Uterus (tissue), 4 donors: ENCODE results near the gene CBFA2T3. TPM values are rescaled to one million over a fixed set of nuclear protein-coding genes. Genes with fewer than 3 reads are reported as not detected.
A peak's percentile ranks its signal among the peaks of the same experiment; 100 is the strongest.

Experiments used
- DNase-seq, 2 donors: peaks; one replicate each; pipeline ENCODE4 v3.0.0-alpha.2; 2019 to 2020
- H3K27ac ChIP-seq, 2 donors: fragments of 200-600 bp; sonication (generic); 1 replicate in 1 of 2; 2 replicates in 1 of 2; pipeline ENCODE4 v1.5.1; 2016 to 2018
- H3K27me3 ChIP-seq, 2 donors: fragments of 200-600 bp; sonication (generic); one replicate each; pipeline ENCODE4 v1.5.1; 2018 to 2019; ENCODE audit warnings: control low read depth in 1 of 2
- H3K36me3 ChIP-seq, 2 donors: fragments of 200-600 bp; sonication (generic); one replicate each; pipeline ENCODE4 v1.5.1; 2019; ENCODE audit warnings: control low read depth in 1 of 2
- H3K4me1 ChIP-seq, 2 donors: fragments of 200-600 bp; sonication (generic); one replicate each; pipeline ENCODE4 v1.5.1; 2018 to 2019; ENCODE audit warnings: control low read depth in 1 of 2
- H3K4me3 ChIP-seq, 2 donors: fragments of 200-600 bp; sonication (generic); 1 replicate in 1 of 2; 2 replicates in 1 of 2; pipeline ENCODE4 v1.5.1; 2018 to 2019; ENCODE audit warnings: mild to moderate bottlenecking in 1 of 2
- H3K9me3 ChIP-seq, 2 donors: fragments of 200-600 bp; sonication (generic); one replicate each; pipeline ENCODE4 v1.5.1; 2019; ENCODE audit warnings: control low read depth in 1 of 2
- POLR2A ChIP-seq, 2 donors: fragments of 450-650 bp; IDR thresholded peaks; one replicate each; pipeline ENCODE4 v1.6.1; 2016; ENCODE audit warnings: antibody characterized with exemption in 2 of 2, mild to moderate bottlenecking in 1 of 2, moderate library complexity in 1 of 2
- intact Hi-C: fragments of 100-400 bp; cut with DNase I; formaldehyde crosslinking; loops from one replicate; pipeline ENCODE4 v1.15.1; 2023; ENCODE audit warnings: low total_unique reads
- total RNA-seq, 4 donors: library from RNA; depleted of rRNA in 3 of 4; stranded (reverse); fragments of >200 nt in 3 of 4; gene quantifications; one replicate each; pipeline versions ENCODE4 v1.1.0 to v1.2.4, GENCODE V29; 2014 to 2023
- TF ChIP-seq, protein P1 (sequence below), 4 experiments: fragments of 200-600 bp in 2 of 4; fragments of 450-650 bp in 2 of 4; sonication (generic) in 2 of 4; IDR thresholded peaks; one replicate each; pipeline ENCODE4 v1.5.1; 2016 to 2019; ENCODE audit warnings: antibody characterized with exemption in 4 of 4, mild to moderate bottlenecking in 2 of 4, moderate library complexity in 1 of 4
- donor health status: DM: yes; HTN: yes; CAD: no.

The CBFA2T3 gene
- total RNA-seq, 4 donors from 2014 or later, result under 0.01 to 12.1 (median 3.1) TPM

- no peak overlapping the region for H3K4me3 ChIP-seq
- intact Hi-C loops, result no loop called here
Measured at GRCh38 chr16:88936556-88937205, 40.3 kb downstream of the CBFA2T3 start.

GRCh38 chr16:88936008-88936555 lies 40.9 kb downstream of the CBFA2T3 start:
- peak overlapping the region; percentile 62 to 63 for H3K27ac ChIP-seq
- no peaks in the 10 kb centered on the region for H3K27me3 ChIP-seq
- H3K36me3 ChIP-seq, result no peaks in the 10 kb centered on the region
- H3K9me3 ChIP-seq, result no peaks in the 10 kb centered on the region
- DNase-seq, result no peak
- no peaks in the 10 kb centered on the region for H3K4me1 ChIP-seq
- TF ChIP-seq POLR2A (IDR thresholded peaks at IDR 0.05), result no peak
- TF ChIP-seq, protein P1, sequence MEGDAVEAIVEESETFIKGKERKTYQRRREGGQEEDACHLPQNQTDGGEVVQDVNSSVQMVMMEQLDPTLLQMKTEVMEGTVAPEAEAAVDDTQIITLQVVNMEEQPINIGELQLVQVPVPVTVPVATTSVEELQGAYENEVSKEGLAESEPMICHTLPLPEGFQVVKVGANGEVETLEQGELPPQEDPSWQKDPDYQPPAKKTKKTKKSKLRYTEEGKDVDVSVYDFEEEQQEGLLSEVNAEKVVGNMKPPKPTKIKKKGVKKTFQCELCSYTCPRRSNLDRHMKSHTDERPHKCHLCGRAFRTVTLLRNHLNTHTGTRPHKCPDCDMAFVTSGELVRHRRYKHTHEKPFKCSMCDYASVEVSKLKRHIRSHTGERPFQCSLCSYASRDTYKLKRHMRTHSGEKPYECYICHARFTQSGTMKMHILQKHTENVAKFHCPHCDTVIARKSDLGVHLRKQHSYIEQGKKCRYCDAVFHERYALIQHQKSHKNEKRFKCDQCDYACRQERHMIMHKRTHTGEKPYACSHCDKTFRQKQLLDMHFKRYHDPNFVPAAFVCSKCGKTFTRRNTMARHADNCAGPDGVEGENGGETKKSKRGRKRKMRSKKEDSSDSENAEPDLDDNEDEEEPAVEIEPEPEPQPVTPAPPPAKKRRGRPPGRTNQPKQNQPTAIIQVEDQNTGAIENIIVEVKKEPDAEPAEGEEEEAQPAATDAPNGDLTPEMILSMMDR (IDR thresholded peaks at IDR 0.05), result no peak
- intact Hi-C loops, result no loop called here
- no peak overlapping the region for H3K4me3 ChIP-seq

More at GRCh38 chr16:88936556-88937205, 40.3 kb downstream of the CBFA2T3 start:
- H3K4me1 ChIP-seq, result peaks cover 0 to 4% of the 10 kb centered on the region in 2 donors
- no peaks in the 10 kb centered on the region for H3K36me3 ChIP-seq
- peak overlapping the region; percentile 62 to 63 for H3K27ac ChIP-seq
- no peak for DNase-seq
- no peaks in the 10 kb centered on the region for H3K9me3 ChIP-seq
- TF ChIP-seq, protein P1 (IDR thresholded peaks at IDR 0.05), result no peak
- TF ChIP-seq POLR2A (IDR thresholded peaks at IDR 0.05), result no peak
- H3K27me3 ChIP-seq, result no peaks in the 10 kb centered on the region

DNA sequence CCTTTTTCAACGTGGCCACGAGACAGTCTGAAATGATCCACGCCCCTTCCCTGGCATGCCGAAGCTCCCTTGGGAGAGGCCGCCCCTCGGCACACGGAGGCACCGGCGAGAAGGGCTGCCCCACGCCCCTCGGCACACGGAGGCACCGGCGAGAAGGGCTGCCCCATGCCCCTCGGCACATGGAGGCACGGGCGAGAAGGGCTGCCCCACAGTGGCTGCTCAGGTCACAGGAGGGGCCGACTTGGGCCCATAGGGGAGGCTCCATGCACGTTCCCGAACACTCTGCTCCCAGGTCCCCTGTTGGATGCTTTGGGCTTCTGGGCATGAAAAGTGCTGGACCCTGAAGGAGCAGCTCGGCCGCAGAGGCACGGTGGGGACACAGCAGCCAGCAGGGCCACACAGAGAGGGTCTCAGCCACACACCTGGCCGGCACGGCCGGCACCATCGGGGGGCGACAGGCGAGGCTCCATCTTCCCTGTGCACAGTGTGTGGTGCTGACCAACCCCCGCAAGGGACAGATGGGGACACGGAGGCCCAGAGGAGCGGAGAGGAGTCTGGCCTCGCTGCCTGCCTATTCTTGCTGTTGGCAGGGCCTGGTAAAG lies 42.8 kb downstream of the CBFA2T3 start:
- Histone ChIP-seq H3K27ac (no peak overlapping the region), H3K27me3 (no peaks in the 10 kb centered on the region), H3K4me1 (no peaks in the 10 kb centered on the region), H3K4me3 (no peak overlapping the region), H3K9me3 (no peaks in the 10 kb centered on the region), H3K36me3 (no peaks in the 10 kb centered on the region)
- DNase-seq, result no peak
- intact Hi-C loops, result no loop called here
- TF ChIP-seq, protein P1 (IDR thresholded peaks at IDR 0.05), result no peak
- no peak for TF ChIP-seq POLR2A (IDR thresholded peaks at IDR 0.05)

GRCh38 chr16:88932929-88933328 lies 44.1 kb downstream of the CBFA2T3 start:
- Histone ChIP-seq H3K27me3 (no peaks in the 10 kb centered on the region), H3K9me3 (no peaks in the 10 kb centered on the region), H3K36me3 (no peaks in the 10 kb centered on the region), H3K4me1 (no peaks in the 10 kb centered on the region), H3K4me3 (no peak overlapping the region), H3K27ac (no peak overlapping the region)
- intact Hi-C loops, result no loop called here
- DNase-seq, result no peak
- TF ChIP-seq, protein P1 (IDR thresholded peaks at IDR 0.05), result no peak
- TF ChIP-seq POLR2A (IDR thresholded peaks at IDR 0.05), result no peak

- H3K27ac ChIP-seq, result no peak overlapping the region
- H3K27me3 ChIP-seq, result no peaks in the 10 kb centered on the region
- DNase-seq, result no peak
- TF ChIP-seq, protein P1 (IDR thresholded peaks at IDR 0.05), result no peak
- no peak for TF ChIP-seq POLR2A (IDR thresholded peaks at IDR 0.05)
- H3K9me3 ChIP-seq, result no peaks in the 10 kb centered on the region
- intact Hi-C loops, result no loop called here
- no peaks in the 10 kb centered on the region for H3K4me1 ChIP-seq
- H3K36me3 ChIP-seq, result no peaks in the 10 kb centered on the region
- no peak overlapping the region for H3K4me3 ChIP-seq
Measured at GRCh38 chr16:88931936-88932335, 45.1 kb downstream of the CBFA2T3 start.
